CD4-positive, CD25-positive, alpha-beta regulatory T cell (primary cell): ENCODE results near the gene TTC16. TPM values are rescaled to one million over a fixed set of nuclear protein-coding genes. Genes with fewer than 3 reads are reported as not detected.

Source experiments
- ATAC-seq, 2 donors: fragments of 150-1000 bp; cut with Tn5 transposase; one replicate each; pipeline ENCODE4 v1.10.0; 2021; ENCODE audit warnings: low read depth in 2 of 2, moderate number of reproducible peaks in 2 of 2, moderate library complexity in 1 of 2
- DNase-seq, 3 donors: peaks; one replicate each; pipeline versions ENCODE4 v3.0.0 to v3.0.0-alpha.2; 2012 to 2022; ENCODE audit warnings: mixed read lengths in 1 of 3
- H3K27ac ChIP-seq: one replicate; pipeline ENCODE4 v1.7.0; 2013; ENCODE audit warnings: mild to moderate bottlenecking, low read length; ENCODE audit not compliant: insufficient read depth, poor library complexity, severe bottlenecking
- H3K27me3 ChIP-seq: one replicate; pipeline ENCODE4 v1.7.0; 2013; ENCODE audit warnings: low read length; ENCODE audit not compliant: control insufficient read depth, insufficient read depth
- H3K36me3 ChIP-seq: one replicate; pipeline ENCODE4 v1.7.0; 2013; ENCODE audit warnings: mild to moderate bottlenecking, low read length, moderate library complexity; ENCODE audit not compliant: control insufficient read depth, insufficient read depth
- H3K4me1 ChIP-seq: 2 replicates; pipeline ENCODE4 v1.7.0; 2013; ENCODE audit warnings: mild to moderate bottlenecking, low read length; ENCODE audit not compliant: insufficient read depth, control insufficient read depth, poor library complexity, severe bottlenecking
- H3K4me3 ChIP-seq: one replicate; pipeline ENCODE4 v1.7.0; 2013; ENCODE audit warnings: low read depth, mild to moderate bottlenecking, low read length, moderate library complexity
- H3K9me3 ChIP-seq, 2 experiments: 1 replicate in 1 of 2; 2 replicates in 1 of 2; pipeline ENCODE4 v1.7.0; 2013; ENCODE audit warnings: low read length in 2 of 2, mild to moderate bottlenecking in 1 of 2, moderate library complexity in 1 of 2; ENCODE audit not compliant: control insufficient read depth in 2 of 2
- H3K27ac Mint-ChIP-seq, 3 donors: one replicate each; pipeline ENCODE4 v1.8.0; 2020 to 2022; ENCODE audit warnings: mild to moderate bottlenecking in 3 of 3, mixed read lengths in 3 of 3, moderate library complexity in 2 of 3
- H3K27me3 Mint-ChIP-seq: one replicate; pipeline ENCODE4 v1.8.0; 2022; ENCODE audit warnings: mild to moderate bottlenecking, mixed read lengths
- H3K36me3 Mint-ChIP-seq: one replicate; pipeline ENCODE4 v1.8.0; 2020; ENCODE audit warnings: mixed read lengths
- H3K4me1 Mint-ChIP-seq, 4 donors: one replicate each; pipeline ENCODE4 v1.8.0; 2020 to 2022; ENCODE audit warnings: mixed read lengths in 4 of 4, mild to moderate bottlenecking in 1 of 4
- H3K4me3 Mint-ChIP-seq, 4 donors: one replicate each; pipeline ENCODE4 v1.8.0; 2020 to 2022; ENCODE audit warnings: mild to moderate bottlenecking in 4 of 4, mixed read lengths in 4 of 4, moderate library complexity in 3 of 4
- H3K9me3 Mint-ChIP-seq, 7 donors: one replicate each; pipeline ENCODE4 v1.8.0; 2020 to 2022; ENCODE audit warnings: mixed read lengths in 7 of 7, mild to moderate bottlenecking in 3 of 7, moderate library complexity in 2 of 7
- polyA plus RNA-seq, 4 donors: library from polyadenylated mRNA; unstranded; fragments of 300-500 nt; fragmentation: Illumina TruSeq; gene quantifications; one replicate each; pipeline ENCODE4 v1.2.3, GENCODE V29; 2021
- total RNA-seq: library from RNA; stranded (reverse); gene quantifications from one replicate; pipeline ENCODE4 v1.2.3, GENCODE V29; 2022

TTC16 gene
- total and polyA plus RNA-seq, 5 donors from 2014 or later: 0.28 to 1.7 (median 0.38) TPM; not detected in 2

DNA sequence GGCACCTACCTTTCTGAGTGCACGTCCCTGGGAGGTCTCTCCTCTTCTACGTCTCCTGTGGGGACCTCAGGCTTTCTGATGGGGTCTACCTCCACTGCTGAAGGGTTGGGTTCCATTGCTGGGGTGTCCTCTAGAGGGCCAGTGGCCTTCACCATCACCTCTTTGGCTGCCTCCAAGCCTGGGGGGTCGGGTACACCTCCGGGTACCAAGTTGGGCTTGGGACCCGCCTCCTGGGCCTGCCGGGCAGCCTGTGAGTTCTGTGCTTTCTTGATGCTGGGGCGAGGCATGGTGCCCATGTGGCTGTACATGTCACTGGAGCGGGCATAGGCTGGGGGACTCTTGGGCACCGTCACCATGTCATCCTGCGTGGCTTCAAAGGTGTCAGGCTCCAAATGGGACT lies 58.1 kb downstream of the TTC16 start:
- H3K9me3 Mint-ChIP-seq: no peaks in the 10 kb centered on the region
- peak overlapping the region in 3 of 4 donors; percentile 54 to 94 (median 66) for H3K4me3 Mint-ChIP-seq
- Histone ChIP-seq H3K27me3 (no peaks in the 10 kb centered on the region), H3K4me1 (peaks cover 68% of the 10 kb centered on the region), H3K9me3 (no peaks in the 10 kb centered on the region), H3K4me3 (no peak overlapping the region), H3K36me3 (peaks cover 22% of the 10 kb centered on the region), H3K27ac (no peak overlapping the region)
- H3K27ac Mint-ChIP-seq: peak overlapping the region in 2 of 3 donors; percentile 36 to 83
- ATAC-seq (no peak), DNase-seq (no peak)
- H3K36me3 Mint-ChIP-seq: peaks cover 11% of the 10 kb centered on the region
- H3K4me1 Mint-ChIP-seq: peaks cover 5 to 68% (median 30%) of the 10 kb centered on the region in 4 donors
- no peaks in the 10 kb centered on the region for H3K27me3 Mint-ChIP-seq

DNA sequence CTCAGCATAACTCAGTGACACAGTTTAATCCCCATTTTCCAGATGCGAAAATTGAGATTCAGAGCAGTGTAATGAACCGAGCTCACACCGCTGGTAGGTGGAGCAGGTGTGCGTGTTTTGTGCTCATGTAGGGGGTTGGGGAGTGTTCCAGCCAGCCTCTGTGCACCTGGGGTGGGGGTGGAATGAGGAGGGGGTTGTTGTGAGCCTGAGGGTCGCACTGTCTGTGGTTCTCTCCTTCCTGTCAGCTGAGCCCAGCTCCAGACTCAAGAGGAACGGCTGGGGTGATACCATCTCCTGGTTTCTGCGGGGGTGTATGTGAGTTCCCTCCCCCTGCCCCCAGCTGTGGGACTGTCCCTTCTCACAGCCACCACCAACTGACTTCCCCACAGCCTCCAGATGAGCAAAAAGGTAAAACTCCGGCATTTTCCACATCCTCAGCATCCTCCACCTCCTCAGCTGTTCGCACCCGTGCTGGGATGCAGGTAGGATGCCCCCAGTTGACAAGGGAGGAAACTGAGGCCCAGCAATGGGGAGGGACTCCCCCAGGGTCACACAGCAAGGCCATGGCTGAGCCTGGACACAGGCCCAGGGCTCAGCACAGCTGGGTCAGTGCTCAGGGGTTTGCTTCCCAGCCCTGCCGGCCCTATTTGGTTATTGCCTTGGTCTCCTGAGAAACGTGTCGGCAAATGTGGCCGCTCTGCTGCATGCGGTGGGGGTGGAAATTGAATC lies 60.5 kb downstream of the TTC16 start:
- peak overlapping the region; percentile 93 to 98 (median 95) for H3K27ac Mint-ChIP-seq
- Histone ChIP-seq H3K9me3 (no peaks in the 10 kb centered on the region), H3K4me1 (peaks cover 67% of the 10 kb centered on the region), H3K27me3 (no peaks in the 10 kb centered on the region), H3K27ac (peak overlapping the region; percentile 90), H3K4me3 (peak overlapping the region; percentile 89), H3K36me3 (peaks cover 22% of the 10 kb centered on the region)
- ATAC-seq (peak; percentile 63 to 67), DNase-seq (peak; percentile 55 to 95 (median 83))
- H3K27me3 Mint-ChIP-seq: no peaks in the 10 kb centered on the region
- H3K9me3 Mint-ChIP-seq: no peaks in the 10 kb centered on the region
- H3K4me3 Mint-ChIP-seq: peak overlapping the region; percentile 96 to 100 (median 98)
- H3K36me3 Mint-ChIP-seq: peaks cover 9% of the 10 kb centered on the region
- peaks cover 6 to 66% (median 26%) of the 10 kb centered on the region in 4 donors for H3K4me1 Mint-ChIP-seq

DNA sequence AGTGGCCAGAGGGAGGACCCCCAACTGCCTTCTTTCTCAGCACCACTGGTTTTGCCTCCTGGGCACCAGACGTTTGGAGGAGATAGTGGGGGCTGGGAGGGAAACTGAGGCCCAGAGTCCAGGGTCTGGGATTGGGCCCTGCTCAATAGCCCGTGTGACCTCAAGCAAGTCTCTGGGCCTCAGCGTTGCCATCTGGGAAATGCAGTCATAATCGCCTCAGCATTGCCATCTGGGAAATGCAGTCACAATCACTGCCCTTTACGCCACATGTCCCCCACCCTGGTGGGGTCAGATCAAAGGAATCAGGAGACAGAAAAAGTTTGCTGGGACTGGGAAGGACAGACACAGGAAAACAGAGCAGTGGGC lies 61.0 kb downstream of the TTC16 start:
- Mint-ChIP-seq H3K27ac (peak overlapping the region; percentile 93 to 98 (median 95)), H3K36me3 (peaks cover 9% of the 10 kb centered on the region), H3K4me3 (peak overlapping the region; percentile 96 to 100 (median 98)), H3K4me1 (peaks cover 11 to 66% (median 28%) of the 10 kb centered on the region in 4 donors), H3K9me3 (no peaks in the 10 kb centered on the region), H3K27me3 (no peaks in the 10 kb centered on the region)
- peaks cover 67% of the 10 kb centered on the region for H3K4me1 ChIP-seq
- peak overlapping the region; percentile 89 for H3K4me3 ChIP-seq
- H3K36me3 ChIP-seq: peaks cover 22% of the 10 kb centered on the region
- DNase-seq (peak in 1 of 3 donors; percentile 40), ATAC-seq (no peak)
- H3K9me3 ChIP-seq: no peaks in the 10 kb centered on the region
- H3K27ac ChIP-seq: peak overlapping the region; percentile 90
- H3K27me3 ChIP-seq: no peaks in the 10 kb centered on the region

DNA sequence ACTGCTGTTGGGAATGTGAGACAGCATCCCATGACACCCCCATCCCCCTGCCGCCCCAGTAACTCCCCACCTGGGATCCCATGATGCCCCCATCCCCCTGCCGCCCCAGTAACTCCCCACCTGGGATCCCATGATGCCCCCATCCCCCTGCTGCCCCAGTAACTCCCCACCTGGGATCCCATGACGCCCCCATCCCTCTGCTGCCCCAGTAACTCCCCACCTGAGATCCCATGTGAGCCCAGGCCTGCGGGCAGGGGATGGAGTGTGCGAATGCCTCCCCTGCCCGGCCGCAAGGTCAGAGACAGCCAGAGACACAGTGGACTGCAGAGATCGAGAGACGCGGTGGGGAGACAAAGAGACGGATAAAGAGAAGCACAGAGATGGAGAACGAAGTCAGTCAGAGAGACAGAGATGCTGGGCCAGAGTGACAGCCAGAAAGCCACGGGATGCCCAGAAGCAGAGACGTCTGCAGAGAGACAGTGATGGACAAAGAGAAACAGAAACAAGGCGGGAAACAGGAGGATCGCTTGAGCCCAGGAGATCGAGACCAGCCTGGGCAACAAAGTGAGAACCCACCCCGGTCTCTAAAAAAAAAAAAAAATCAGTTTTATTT lies 61.6 kb downstream of the TTC16 start:
- H3K27ac Mint-ChIP-seq: peak overlapping the region; percentile 93 to 98 (median 95)
- H3K36me3 Mint-ChIP-seq: peaks cover 9% of the 10 kb centered on the region
- Histone ChIP-seq H3K36me3 (peaks cover 22% of the 10 kb centered on the region), H3K9me3 (no peaks in the 10 kb centered on the region), H3K27me3 (no peaks in the 10 kb centered on the region), H3K4me3 (peak overlapping the region; percentile 94), H3K4me1 (peaks cover 72% of the 10 kb centered on the region), H3K27ac (peak overlapping the region; percentile 90)
- H3K4me3 Mint-ChIP-seq: peak overlapping the region; percentile 96 to 100 (median 98)
- ATAC-seq: no peak
- peaks cover 13 to 67% (median 30%) of the 10 kb centered on the region in 4 donors for H3K4me1 Mint-ChIP-seq
- no peaks in the 10 kb centered on the region for H3K9me3 Mint-ChIP-seq
- DNase-seq: peak in 1 of 3 donors; percentile 43
- H3K27me3 Mint-ChIP-seq: no peaks in the 10 kb centered on the region

DNA sequence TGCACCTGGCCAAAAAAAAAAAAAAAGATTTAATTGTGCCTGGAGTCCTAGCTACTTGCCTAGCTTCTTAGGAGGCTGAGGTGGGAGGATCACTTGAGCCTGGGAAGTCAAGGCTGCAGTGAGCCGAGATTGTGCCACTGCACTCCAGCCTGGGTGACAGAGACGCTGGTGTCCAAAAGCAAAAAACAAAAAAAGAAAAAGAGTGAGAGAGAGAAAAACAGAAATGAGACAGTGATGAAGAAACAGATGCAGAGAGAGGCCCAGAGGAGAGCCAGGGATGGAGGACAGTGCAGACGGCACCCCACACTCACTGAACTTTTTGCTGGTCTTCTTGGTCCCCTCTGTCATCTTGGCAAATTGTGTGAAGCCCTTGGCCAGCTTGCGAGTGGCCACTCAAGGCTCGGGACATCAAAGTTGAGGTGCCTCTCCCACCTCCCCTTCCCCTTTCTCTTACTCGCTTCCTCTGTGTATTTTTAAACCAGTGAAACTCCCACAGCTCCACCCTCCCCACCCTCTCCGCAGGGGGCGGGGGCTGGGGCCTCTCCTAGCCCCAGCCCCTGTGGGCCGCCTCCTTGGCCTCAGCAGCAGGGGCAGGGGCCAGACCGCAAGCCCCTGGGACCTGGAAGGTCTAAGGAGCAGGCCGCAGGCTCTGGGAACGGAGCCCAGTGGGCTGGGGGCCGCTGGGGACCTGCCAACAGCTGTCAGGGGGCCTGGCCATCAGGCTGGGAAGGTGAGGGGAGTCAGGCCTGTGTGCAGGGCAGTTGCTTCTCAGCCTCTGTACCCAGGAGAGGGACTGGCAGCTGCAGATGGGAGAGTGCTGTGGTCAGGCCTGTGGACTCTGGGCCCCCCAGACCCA lies 62.6 kb downstream of the TTC16 start, which contains the start of gene SH2D3C:
TSS of gene SH2D3C (minus strand) at position 387 of the 856 bp plus-strand sequence. CDS start at position 348, 39 bp downstream.
- peaks cover 83% of the 10 kb centered on the region for H3K4me1 ChIP-seq
- no peaks in the 10 kb centered on the region for H3K27me3 ChIP-seq
- Mint-ChIP-seq H3K27me3 (no peaks in the 10 kb centered on the region), H3K4me3 (peak within 1 kb of the TSS; percentile 96 to 100 (median 98)), H3K9me3 (no peaks in the 10 kb centered on the region), H3K4me1 (peaks cover 13 to 67% (median 37%) of the 10 kb centered on the region in 4 donors), H3K27ac (peak within 1 kb of the TSS; percentile 93 to 98 (median 95)), H3K36me3 (peaks cover 6% of the 10 kb centered on the region)
- DNase-seq (peak in 2 of 3 donors; percentile 33 to 55), ATAC-seq (peak; percentile 31 to 32)
- peak within 1 kb of the TSS; percentile 94 for H3K4me3 ChIP-seq
- no peaks in the 10 kb centered on the region for H3K9me3 ChIP-seq
- H3K27ac ChIP-seq: peak within 1 kb of the TSS; percentile 90
- peaks cover 12% of the 10 kb centered on the region for H3K36me3 ChIP-seq

DNA sequence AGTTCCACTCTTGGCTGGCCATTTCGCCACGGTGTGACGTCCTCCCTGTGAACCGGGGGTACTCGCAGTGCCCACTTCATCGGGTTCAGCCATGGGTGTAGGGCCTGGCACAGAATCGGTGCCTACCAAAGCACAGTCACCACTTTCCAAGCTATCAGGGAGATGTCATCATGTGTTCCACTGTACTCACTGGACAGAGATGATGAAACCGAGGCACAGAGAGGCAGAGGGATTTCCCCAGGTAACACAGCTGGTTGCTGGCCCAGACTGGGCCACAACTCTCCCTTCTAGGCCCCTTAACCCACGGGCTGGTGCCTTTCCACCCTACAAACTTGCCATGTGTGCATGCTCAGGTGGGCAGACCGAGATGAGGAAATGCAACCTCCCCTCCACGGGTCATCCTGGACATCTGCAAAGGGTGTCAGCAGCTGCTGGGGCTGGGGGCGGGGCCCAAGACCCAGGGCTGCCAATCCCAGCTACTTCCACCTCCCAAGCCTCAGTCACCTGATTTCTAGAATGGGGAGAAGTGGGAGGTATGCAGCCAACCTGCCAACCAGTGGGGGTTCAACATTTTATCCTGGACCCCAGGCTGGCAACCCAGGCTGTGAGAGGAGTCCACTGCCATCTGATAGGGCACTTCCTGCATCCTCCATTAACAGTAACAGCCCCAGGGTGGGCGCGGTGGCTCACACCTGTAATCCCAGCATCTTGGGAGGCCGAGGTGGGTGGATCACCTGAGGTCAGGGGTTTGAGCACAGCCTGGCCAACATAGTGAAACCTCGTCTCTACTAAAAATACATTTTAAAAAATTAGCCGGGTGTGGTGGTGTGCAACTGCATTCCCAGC lies 63.5 kb downstream of the TTC16 start:
- Histone ChIP-seq H3K27ac (peak overlapping the region; percentile 90), H3K36me3 (peaks cover 3% of the 10 kb centered on the region), H3K4me1 (peaks cover 85% of the 10 kb centered on the region), H3K4me3 (peak overlapping the region; percentile 61), H3K9me3 (no peaks in the 10 kb centered on the region), H3K27me3 (no peaks in the 10 kb centered on the region)
- H3K36me3 Mint-ChIP-seq: peaks cover 1% of the 10 kb centered on the region
- peaks cover 13 to 68% (median 42%) of the 10 kb centered on the region in 4 donors for H3K4me1 Mint-ChIP-seq
- no peaks in the 10 kb centered on the region for H3K27me3 Mint-ChIP-seq
- DNase-seq: peak in 2 of 3 donors; percentile 33 to 56
- peak overlapping the region; percentile 96 to 100 (median 98) for H3K4me3 Mint-ChIP-seq
- no peaks in the 10 kb centered on the region for H3K9me3 Mint-ChIP-seq
- peak overlapping the region; percentile 91 to 94 (median 93) for H3K27ac Mint-ChIP-seq
- ATAC-seq: peak; percentile 10 to 36
